ENCODE data around the gene EDA.

DNA sequence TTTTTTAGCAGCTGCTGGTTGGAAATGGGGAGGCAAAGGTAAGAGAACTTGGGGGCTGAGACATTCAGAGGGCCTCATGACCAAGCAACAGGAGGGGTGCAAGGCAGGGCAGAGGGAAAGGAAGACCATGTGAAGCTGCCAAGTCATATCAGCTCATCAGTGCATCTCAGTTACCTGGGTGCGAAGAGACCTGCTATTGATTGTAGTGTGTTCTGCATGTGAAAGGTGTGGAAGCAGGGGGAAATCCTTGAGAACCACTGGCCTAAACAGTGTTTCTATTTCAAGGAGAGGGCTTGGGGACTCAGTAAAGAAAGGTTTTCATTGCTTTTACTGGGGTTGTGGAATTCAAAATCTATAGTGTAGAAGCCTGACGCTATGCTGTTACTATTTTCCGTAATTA lies 47.1 kb upstream of the EDA start:
- TF ChIP-seq, protein P1, sequence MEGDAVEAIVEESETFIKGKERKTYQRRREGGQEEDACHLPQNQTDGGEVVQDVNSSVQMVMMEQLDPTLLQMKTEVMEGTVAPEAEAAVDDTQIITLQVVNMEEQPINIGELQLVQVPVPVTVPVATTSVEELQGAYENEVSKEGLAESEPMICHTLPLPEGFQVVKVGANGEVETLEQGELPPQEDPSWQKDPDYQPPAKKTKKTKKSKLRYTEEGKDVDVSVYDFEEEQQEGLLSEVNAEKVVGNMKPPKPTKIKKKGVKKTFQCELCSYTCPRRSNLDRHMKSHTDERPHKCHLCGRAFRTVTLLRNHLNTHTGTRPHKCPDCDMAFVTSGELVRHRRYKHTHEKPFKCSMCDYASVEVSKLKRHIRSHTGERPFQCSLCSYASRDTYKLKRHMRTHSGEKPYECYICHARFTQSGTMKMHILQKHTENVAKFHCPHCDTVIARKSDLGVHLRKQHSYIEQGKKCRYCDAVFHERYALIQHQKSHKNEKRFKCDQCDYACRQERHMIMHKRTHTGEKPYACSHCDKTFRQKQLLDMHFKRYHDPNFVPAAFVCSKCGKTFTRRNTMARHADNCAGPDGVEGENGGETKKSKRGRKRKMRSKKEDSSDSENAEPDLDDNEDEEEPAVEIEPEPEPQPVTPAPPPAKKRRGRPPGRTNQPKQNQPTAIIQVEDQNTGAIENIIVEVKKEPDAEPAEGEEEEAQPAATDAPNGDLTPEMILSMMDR (conservative IDR thresholded peaks at IDR 0.05; ENCODE audit: low read length): no peak
- no peak for TF ChIP-seq EZH2phosphoT487 (IDR thresholded peaks at IDR 0.05; ENCODE audit: borderline replicate concordance)

Data from Loucy (cell line).